HG03108 (cell line): ENCODE results near the gene PKN3.

Source experiments
- ATAC-seq: cut with Tn5 transposase; IDR thresholded peaks from one replicate; pipeline ENCODE4 v1.9.1; 2021; ENCODE audit warnings: moderate library complexity; ENCODE audit not compliant: unreplicated experiment

The PKN3 gene

DNA sequence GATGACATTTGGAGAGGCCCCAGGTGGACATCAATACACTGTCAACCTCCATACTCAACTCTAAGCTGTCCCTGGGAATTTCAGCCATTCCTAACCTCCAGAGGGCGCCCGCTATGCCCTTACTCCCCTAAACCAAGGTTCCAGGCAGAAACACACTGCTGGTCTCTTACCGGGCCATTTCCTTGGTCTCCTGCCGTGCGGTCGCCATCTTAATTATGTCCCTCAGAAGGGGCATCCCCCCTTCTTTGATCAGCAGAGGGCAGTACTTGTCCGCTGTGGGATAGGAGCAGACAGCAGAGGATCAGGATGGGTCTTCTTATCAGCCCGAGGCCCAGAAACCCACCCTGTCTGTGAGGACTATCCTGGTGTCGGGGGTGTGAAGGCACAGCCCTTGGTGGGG, 31.0 kb downstream of the PKN3 start:
- ATAC-seq, result no peak

DNA sequence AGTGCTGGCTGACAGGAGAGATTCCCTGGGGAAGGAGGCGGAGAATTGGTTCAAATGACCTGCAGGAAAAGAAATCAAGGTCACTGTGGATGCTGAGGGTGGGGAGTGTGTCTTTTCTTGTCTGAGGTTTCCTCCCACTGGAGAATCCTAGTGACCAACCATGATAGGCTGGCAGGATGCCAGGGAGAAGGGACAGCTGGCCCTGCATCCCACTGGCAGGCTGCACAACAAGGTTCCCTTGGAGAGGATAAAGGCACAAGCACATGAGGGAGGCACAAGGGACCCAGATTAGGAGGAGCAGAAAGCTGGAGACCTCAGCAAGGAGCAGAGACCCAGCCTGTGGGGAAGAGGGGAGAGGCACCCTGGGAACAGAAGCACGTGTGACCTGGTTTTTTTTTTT, 33.1 kb downstream of the PKN3 start:
- ATAC-seq, result no peak

DNA sequence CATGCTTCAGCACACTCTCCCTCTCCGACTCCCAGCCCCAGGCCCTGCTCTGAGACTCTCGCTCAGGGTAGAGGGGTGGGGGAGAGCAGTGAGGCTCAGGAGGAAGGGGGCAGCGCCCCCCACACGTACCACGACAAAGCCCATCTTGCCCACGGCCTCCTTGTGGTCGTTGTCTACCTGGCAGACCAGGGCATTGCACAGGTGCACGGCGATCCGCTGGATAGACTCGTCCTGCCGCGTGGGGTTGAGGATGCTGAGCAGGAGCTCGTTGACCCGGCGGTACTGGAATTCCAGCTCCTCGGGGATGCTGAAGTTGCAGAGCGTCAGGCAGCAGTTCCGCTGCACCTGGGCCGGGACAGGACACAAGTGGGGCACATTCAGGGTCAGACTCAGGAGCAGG, 40.1 kb downstream of the PKN3 start:
- no peak for ATAC-seq

DNA sequence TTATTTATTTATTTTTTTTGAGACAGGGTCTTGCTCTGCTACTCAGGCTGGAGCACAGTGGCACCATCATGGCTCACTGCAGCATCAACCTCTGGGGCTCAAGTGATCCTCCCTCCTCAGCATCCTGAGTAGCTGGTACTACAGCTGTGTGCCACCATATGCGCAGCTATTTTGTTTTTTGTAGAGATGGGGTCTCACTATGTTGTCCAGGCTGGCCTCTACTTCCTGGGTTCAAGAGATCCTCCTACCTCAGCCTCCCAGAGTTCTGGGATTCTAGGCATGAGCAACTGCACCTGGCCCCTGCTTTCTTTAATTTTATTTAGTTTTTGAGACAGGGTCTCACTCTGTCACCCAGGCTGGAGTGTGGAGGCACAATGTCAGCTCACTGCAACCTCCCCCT, 41.1 kb downstream of the PKN3 start:
- no peak for ATAC-seq

DNA sequence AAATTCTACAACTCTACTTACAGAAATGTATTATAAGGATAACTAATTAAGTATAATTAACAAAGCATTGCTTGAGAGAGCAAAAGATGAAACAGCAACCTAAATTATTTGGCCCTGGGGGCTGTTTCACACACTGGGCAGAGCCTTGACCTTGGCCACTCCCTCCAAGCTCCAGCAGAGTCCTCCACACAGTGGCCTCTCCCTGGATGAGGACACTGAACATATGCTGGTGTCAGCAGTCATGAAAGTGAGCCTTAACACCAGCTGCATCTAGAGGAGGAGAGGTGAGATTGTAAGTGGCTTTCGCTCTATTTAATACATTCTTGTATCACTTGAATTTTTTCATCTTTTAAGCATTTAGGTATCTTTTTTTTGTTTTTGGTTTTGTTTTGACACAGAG, 44.9 kb downstream of the PKN3 start:
- ATAC-seq, result no peak

DNA sequence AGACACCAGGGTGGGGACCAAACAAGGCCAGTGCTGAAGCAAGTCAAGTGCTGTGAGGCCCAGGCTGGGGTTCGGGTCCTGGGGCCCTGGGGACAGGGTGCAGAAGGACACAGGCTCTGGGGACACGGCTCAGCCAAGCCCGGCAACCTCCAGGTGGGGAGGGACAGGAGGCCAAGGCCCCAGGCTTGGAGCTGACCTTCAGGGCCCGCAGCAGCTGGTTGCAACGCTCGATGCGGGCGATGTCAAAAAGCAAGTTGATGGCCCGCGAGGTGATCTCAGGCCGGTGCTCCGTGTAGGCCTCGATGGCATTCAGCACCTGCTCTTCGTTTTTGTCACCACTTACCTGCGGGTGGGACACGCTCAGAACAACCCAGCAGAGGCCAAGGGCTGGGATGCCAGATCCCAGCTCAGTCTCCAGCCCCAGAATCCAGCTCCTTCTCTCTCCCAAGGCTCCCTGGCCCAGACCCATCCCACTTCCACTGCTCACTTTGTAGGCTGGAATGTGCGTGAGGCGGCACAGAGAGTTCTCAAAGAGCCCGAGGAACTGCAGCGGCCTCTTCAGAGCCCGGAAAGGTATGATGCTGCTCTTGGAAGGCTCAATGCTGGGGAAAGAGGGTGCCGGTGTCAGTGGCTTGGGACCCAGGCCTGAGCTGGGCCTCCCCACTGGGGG, 48.8 kb downstream of the PKN3 start:
- ATAC-seq, result no peak

DNA sequence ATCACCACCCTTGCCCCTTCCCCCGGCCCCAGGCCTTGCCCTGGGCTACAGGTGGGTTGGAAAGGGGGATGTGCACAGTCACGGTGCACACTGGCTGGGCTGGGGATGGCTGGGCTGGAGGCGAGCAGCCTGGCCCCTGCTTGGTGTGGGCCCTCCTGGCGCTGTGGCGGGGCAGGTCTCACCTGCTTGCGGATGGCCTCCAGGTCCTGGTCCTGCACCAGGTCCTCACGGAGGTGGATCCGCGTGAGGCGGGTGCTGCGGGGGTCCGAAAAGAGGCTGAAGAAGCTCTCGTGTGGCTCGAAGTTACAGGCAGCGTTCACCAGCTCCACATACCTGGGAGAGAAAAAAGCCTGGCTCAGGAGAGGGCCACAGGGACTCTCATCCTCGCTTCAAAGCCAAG, 51.3 kb downstream of the PKN3 start:
- no peak for ATAC-seq

DNA sequence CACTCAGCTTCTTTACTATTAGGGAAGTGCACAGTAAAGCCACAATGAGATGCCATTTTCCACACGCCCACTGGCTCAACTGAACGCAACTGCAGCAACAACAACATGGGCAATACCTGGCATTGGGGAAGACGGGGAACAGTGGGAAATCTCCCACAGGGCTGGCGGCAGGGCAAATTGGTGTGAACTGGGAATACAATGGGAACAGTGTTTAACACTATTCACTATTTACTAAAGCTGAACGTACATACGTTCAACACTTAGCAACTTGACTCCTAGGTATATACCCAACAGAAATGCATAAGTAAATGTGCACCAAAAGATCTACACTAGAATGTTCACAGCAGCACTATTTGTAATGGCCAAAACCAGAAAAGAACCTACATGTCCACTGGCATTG, 55.3 kb downstream of the PKN3 start:
- ATAC-seq, result no peak

DNA sequence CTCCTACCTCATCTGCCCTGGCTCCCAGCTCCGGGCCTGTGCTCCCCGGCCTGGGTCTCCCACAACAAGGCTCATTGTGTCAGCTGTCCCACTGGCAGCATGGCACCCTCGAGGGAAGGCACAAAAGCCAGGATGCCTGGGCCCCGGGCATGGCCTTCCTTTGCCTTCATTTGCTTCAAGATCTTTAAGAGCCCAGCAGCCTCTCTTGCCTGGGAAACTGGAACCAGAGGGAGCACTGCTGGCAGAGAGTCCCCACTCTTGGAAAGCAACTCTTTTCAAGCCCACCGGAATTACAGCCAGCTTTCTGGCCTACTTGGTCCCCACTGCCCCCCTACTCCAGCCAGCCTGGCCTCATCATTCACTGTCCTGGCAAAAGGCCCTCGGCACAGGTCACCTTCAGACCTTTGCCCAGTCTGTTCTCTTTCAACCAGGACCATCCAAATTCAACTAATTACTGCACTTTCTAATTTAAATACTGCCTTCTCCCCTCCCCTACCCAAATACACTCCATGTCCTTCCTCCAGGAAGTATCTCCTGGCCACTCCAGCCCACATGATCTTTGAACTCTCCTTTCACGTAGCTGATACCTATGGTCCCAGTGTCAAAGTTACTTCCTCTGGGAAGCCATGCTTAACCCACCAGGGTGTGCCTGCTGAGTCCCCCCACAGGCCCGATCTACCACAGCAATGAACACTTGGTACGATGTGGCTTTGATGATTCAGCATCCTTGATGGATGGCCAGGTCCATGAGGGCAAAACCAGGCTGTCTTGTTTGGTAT, 60.6 kb downstream of the PKN3 start:
- ATAC-seq, result no peak

DNA sequence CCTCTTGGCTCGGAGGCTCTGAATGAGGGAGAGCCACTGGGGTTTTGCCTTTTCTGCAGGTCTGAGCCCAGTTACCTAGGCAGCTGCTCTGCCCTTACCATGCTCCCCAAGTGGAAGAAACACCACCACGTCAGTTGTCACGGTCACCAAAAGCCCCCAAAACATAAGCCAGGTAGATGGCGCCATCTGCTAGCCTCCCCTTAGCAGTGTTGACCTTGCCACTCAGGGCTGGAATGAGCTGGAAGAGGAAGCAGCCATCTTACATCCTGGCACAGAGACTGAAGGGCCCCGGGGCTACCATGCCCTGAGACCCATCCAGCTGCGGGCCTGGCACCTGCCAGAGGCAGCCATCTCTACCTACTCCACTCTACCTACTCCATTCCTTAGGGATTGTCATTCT, 62.1 kb downstream of the PKN3 start:
- ATAC-seq, result no peak

DNA sequence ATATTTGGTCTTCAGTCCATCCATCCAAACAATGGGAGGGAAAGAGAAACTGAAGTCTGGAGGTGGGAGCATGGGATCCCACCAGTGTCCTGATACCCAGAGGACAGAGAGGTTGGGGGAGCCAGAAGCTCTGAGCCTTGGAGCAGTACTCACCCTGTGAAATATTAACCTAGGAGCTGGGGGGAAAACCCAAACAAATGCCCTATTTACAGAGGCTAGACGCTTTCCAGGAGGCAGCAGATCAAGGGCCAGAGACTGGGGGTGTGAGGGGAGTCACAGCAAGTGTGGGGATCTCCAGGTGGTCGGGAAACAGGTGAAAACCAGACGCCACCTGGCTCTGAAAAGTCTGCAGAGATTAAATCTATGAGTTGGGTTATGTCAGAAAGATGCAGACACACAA, 63.2 kb downstream of the PKN3 start:
- ATAC-seq, result no peak

DNA sequence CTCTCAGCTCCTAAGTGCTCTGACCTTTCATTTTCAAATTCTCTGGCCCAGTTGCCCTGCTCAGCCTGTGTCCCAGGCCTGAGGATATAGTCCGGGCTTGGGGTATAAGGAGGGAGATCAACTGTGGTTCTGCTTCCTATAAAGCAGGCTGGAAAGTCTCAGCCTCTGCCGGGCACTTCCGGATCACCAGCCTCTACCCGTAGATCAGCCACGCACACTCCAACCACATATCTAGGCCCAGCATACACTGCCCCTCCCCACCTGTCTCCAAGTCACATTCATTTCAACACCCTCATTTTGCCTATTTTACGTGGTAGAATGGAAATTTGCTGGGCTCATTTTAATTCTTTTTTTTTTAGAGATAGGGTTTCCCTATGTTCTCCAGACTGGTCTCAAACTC, 66.3 kb downstream of the PKN3 start:
- no peak for ATAC-seq
